GM19395 (cell line): Measurements from ENCODE around the gene RAPGEF1.
"Not testable (repeated sequence)": the region's sequence is repeated elsewhere in the genome, so short reads cannot be mapped to it uniquely, and the experiment has no call there.

ENCODE experiments used
- ATAC-seq: cut with Tn5 transposase; IDR thresholded peaks from one replicate; pipeline ENCODE4 v1.9.1; 2021; ENCODE audit warnings: mild to moderate bottlenecking, moderate library complexity; ENCODE audit not compliant: unreplicated experiment

Gene RAPGEF1

DNA sequence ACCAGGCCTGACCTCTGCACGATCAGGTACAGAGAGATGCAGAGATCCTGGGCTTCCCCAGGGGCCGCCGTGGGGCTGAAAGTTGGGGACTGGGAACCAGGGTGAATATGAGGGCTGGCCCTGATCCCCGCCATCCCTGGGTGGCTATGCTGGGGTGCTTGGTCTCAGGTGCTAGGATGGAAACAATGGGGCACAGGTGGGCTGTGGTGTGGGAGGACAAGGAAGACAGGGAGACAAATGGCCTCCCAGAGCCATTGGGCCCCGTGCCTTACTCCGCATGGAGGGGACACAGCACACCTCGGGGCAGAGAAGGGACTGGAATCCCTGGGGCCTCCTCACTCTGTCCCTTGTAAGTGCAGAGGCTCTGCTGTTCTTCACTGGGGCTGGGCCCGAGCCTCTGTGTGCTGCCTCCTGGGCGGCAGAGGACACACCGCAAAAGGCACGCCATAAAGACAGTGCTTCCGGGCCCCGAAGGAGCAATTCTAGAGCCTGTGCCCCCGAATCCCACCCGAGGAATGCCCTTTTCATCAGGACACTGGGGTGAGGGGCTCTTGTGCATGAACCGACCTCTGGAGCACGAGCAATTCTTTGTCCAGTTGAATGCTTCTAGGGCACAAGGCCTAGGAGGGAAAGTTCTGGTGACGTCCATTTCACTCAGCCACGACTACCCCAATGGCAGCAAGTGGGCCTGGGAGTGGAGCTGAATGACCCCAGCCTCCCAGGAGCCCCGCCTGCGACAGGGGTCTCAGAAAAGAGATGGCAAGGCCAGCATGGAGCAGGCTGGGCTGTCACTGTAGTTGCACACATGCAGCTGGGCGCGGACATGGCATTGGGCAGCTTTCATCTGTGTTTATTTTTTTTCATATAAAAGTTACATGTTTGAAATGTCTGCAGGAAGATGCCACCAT is 163.7 kb downstream of the RAPGEF1 start:
- no peak for ATAC-seq

DNA sequence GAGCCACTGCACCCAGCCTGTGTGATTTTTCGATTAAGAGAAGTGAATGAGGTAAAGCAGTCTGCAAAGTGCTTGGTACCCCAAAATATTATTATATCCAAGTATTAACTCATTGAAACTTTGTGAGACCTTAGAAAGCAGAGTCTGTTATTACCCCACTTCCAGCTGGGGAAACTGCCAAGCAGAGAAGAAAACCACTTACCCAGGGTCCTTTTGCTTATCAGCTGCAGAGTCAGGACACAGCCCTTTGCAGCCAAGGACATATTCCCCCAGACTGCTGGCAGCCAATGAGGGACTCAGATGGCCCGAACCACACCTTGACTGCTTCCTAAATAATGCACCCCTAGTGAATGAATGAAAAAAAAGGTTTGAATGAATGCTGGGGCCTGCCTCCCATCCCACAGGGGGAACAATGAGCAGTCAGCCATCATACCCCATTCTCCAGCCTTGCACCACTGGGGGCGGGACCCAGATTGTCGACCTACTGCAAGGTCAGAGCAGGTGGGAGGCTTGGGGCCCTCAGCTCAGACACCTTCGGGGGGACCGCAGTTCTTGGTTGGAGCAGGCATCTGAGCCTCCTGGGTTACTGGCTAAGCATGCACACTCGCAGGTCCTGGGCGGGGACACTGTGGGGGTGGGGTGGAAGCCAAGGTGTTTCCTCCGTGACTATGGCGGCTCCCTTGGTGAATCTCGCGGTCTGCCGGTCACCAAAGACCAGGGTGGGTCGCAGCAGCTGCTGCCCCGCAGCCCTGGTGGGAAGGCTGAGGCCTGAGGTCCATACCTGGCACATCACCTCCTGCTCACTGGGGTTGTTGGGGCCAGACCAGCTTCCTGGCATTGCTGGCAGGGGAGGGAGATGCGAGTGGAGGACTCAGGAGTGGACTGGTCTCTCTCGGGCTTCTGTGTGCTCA is 164.9 kb downstream of the RAPGEF1 start:
- no peak for ATAC-seq

- no peak for ATAC-seq
These were observed 172.0 kb downstream of the RAPGEF1 start for GRCh38 chr9:131567910-131568309.

- ATAC-seq, result no peak
These were observed 173.7 kb downstream of the RAPGEF1 start for GRCh38 chr9:131566158-131566557.

DNA sequence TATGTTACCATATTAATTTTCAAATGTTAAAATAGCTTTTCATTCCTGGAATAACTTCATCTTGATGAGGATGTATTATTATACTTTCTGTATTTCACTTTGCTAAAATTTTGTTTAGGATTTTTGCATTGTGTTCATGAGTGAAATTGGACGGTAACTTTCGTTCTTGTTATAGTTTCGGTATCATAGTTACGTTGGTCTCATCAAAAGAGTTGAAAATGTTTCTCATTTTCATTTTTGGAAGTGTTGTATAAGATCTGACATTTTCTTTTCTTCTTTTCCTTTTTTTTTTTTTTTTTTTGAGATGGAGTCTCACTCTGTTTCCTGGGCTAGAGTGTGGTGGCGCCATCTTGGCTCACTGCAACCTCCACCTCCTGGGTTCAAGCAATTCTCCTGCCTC is 174.5 kb downstream of the RAPGEF1 start:
- ATAC-seq, result no peak

- ATAC-seq, result no peak
These were observed 177.6 kb downstream of the RAPGEF1 start for GRCh38 chr9:131562032-131562959.

GRCh38 chr9:131559421-131560000 is 180.4 kb downstream of the RAPGEF1 start:
- no peak for ATAC-seq

DNA sequence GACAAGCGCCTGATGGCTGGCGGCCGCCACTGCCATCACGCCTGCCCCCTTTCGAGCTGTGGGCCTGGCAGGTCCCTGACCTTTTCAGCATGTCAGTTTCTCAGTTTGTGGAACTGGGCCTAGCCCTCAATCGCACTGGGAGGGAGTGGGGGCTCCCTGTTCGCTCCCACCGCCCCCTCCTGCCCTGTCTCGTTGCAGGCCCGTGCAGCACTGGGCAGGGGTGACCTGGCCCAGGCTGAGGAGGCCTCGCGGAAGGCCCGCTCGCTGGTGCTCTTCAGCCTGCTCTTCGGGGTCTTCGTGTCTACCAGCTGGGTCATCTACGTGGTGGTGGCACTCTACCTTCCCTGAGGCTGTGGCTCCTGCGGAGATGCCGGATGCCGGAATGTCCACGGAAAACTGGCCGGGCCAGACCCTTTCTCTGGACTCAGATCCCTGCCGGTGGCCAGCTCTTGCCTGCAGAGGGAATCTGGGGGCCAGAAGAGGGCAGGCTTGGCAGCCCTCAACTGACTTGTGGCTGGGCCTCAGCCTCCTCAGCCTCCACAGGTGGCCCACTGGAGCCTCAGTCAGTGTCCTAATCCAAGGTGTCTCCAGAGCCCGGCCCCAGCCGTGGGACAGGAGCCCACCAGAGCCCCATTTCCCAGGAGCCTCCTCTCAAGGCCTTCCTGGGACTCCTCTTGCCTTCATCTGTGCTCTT is 181.9 kb downstream of the RAPGEF1 start:
- ATAC-seq, result no peak

GRCh38 chr9:131555841-131556673 is 183.8 kb downstream of the RAPGEF1 start:
- no peak for ATAC-seq

DNA sequence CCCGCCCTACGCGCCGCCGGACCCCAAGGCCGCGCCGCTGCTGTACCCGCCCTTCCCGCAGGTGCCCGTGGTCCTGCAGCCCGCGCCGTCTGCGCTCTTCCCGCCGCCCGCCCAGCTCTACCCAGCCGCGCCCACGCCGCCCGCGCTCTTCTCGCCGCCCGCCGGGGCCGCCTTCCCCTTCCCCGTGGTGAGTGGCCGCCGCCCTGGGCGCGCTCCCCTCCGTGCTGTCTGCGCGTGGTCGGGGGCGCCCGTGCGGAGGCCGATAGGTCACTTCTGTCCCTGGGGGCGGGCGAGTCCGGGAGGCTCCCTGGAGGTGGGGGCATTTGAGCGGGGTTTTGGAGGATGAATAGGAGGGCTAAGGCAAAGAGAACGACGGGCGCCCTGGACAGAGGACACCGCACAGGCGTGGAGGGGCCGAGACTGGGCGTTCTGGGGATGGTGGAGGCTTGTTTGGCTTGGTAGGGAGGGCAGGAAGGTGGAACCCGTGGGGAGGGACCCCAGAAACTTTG is 185.0 kb downstream of the RAPGEF1 start:
- no peak for ATAC-seq

GRCh38 chr9:131554087-131554842 is 185.6 kb downstream of the RAPGEF1 start:
- no peak for ATAC-seq

GRCh38 chr9:131552030-131552429 is 187.8 kb downstream of the RAPGEF1 start:
- no peak for ATAC-seq

DNA sequence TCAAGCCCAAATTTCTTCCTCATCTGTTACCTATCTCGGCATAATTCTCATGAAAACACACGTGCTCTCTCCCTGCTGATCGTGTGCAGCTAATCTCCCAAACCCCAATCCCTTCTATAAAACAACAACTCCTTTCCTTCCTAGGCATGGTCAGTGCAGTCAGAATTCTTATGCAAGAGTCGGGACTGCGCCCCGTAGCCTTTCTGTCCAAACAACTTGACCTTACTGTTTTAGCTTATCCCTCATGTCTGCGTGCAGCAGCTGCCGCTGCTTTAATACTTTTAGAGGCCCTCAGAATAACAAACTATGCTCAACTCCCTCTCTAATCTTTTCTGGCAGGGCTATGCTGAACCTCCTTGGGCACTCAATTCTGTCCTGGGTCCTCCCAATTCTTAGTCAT is 189.4 kb downstream of the RAPGEF1 start:
- not testable (repeated sequence) for ATAC-seq

GRCh38 chr9:131549186-131549585 is 190.7 kb downstream of the RAPGEF1 start:
- not testable (repeated sequence) for ATAC-seq

DNA sequence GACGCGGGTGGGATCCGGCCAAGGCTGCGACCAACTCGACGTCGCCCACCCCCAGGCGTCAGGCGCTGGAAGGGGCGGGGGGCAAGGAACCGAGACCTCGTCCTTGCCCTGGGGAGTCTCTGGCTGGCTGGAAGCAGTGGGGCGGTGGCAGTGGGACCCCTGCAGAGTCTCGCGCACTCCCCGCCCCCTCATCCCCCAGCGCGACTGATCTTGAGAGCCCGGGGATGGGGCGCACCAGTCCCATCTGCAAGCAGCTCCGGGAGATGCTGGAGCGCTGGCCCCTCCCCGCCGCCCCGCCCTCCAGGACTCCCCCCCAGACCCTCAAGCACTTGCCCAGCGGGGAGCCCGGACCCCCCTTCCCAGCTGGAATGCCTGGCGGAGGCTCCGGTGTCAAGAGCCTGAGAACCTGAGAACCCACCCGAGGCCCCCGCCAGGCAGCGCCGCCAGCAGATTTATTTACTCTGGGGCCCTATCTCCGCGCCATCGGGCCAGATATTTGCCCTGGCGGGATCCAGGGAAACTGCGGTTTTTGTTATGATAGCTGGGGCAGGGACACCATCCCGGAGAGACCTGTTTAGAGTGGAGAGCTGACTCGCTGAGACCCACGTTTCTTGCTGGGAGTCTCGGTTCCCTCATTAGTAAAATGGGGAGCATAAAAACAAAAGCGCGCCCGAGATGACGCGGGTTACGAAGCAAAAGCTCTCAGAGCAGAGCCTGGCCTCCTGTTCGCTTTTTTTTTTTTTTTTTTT is 193.4 kb downstream of the RAPGEF1 start:
- ATAC-seq, result no peak

GRCh38 chr9:131545786-131546335 is 194.0 kb downstream of the RAPGEF1 start:
- ATAC-seq, result no peak
